ENCODE data around the gene FAM3C. TPM values are rescaled to one million over a fixed set of nuclear protein-coding genes. Genes with fewer than 3 reads are reported as not detected.
"Not testable (repeated sequence)": the region's sequence is repeated elsewhere in the genome, so short reads cannot be mapped to it uniquely, and the experiment has no call there.

The FAM3C gene
- total and polyA plus RNA-seq, 3 experiments from 2014 or later = 27.5 to 51.2 (median 47.3) TPM

GRCh38 chr7:121330053-121330833 lies 65.9 kb downstream of the FAM3C start:
- H3K27ac Mint-ChIP-seq = peak overlapping the region in 1 of 8 donors; percentile 15
- Histone ChIP-seq H3K27ac (ENCODE audit: low read depth, low read length) (no peak overlapping the region), H3K9me3 (ENCODE audit: low read length) (no peaks in the 10 kb centered on the region), H3K4me3 (ENCODE audit: low read length) (no peak overlapping the region), H3K27me3 (ENCODE audit: insufficient read depth, low read length, poor library complexity, severe bottlenecking) (peaks cover 38% of the 10 kb centered on the region), H3K4me1 (ENCODE audit: insufficient read depth, low read length) (peaks cover 8% of the 10 kb centered on the region), H3K36me3 (ENCODE audit: insufficient read depth, low read length) (no peaks in the 10 kb centered on the region)
- ChIA-PET CTCF (no interaction called here), POLR2A (interaction anchor here (0.6 kb wide), 1 partner anchor 18 kb away, joined by 4 read pairs; no protein-coding TSS in a partner anchor)
- peaks cover 20 to 26% (median 24%) of the 10 kb centered on the region in 3 donors for H3K4me1 Mint-ChIP-seq
- no peak for DNase-seq
- H3K27me3 Mint-ChIP-seq = peaks cover 58 to 84% of the 10 kb centered on the region in 2 donors
- H3K36me3 Mint-ChIP-seq = no peaks in the 10 kb centered on the region
- no peaks in the 10 kb centered on the region for H3K9me3 Mint-ChIP-seq
- H3K4me3 Mint-ChIP-seq = peak overlapping the region; percentile 30 to 82 (median 64)

GRCh38 chr7:121329191-121330052 lies 66.7 kb downstream of the FAM3C start:
- Mint-ChIP-seq H3K27me3 (peaks cover 60 to 78% of the 10 kb centered on the region in 2 donors), H3K36me3 (no peaks in the 10 kb centered on the region), H3K9me3 (no peaks in the 10 kb centered on the region), H3K27ac (peak overlapping the region in 2 of 8 donors; percentile 61 to 71), H3K4me3 (peak overlapping the region; percentile 23 to 82 (median 64)), H3K4me1 (peaks cover 20 to 26% (median 24%) of the 10 kb centered on the region in 3 donors)
- ChIA-PET CTCF (no interaction called here), POLR2A (no interaction called here)
- Histone ChIP-seq H3K4me1 (ENCODE audit: insufficient read depth, low read length) (peaks cover 8% of the 10 kb centered on the region), H3K36me3 (ENCODE audit: insufficient read depth, low read length) (no peaks in the 10 kb centered on the region), H3K9me3 (ENCODE audit: low read length) (no peaks in the 10 kb centered on the region), H3K4me3 (ENCODE audit: low read length) (no peak overlapping the region), H3K27ac (ENCODE audit: low read depth, low read length) (no peak overlapping the region), H3K27me3 (ENCODE audit: insufficient read depth, low read length, poor library complexity, severe bottlenecking) (peaks cover 36% of the 10 kb centered on the region)
- no peak for DNase-seq

- Histone ChIP-seq H3K27ac (ENCODE audit: low read depth, low read length) (no peak within 1 kb of the TSS), H3K4me1 (ENCODE audit: insufficient read depth, low read length) (peaks cover 8% of the 10 kb centered on the region), H3K9me3 (ENCODE audit: low read length) (no peaks in the 10 kb centered on the region), H3K36me3 (ENCODE audit: insufficient read depth, low read length) (no peaks in the 10 kb centered on the region), H3K4me3 (ENCODE audit: low read length) (no peak within 1 kb of the TSS), H3K27me3 (ENCODE audit: insufficient read depth, low read length, poor library complexity, severe bottlenecking) (peaks cover 36% of the 10 kb centered on the region)
- peaks cover 60 to 72% of the 10 kb centered on the region in 2 donors for H3K27me3 Mint-ChIP-seq
- H3K4me1 Mint-ChIP-seq = peaks cover 20 to 26% (median 24%) of the 10 kb centered on the region in 3 donors
- ChIA-PET CTCF (no interaction called here), POLR2A (no interaction called here)
- no peaks in the 10 kb centered on the region for H3K36me3 Mint-ChIP-seq
- peak within 1 kb of the TSS in 2 of 8 donors; percentile 61 to 71 for H3K27ac Mint-ChIP-seq
- H3K9me3 Mint-ChIP-seq = no peaks in the 10 kb centered on the region
- DNase-seq = no peak
- H3K4me3 Mint-ChIP-seq = peak within 1 kb of the TSS in 6 of 7 donors; percentile 23 to 82 (median 68)
These were observed 67.5 kb downstream of the FAM3C start, which contains the start of gene WNT16 for GRCh38 chr7:121328508-121329190. Gene WNT16, plus strand, starts transcription at chr7:121329000. Its CDS starts 293 bp downstream, at chr7:121329293.

GRCh38 chr7:121327671-121328070 lies 68.4 kb downstream of the FAM3C start:
- Histone ChIP-seq H3K4me3 (ENCODE audit: low read length) (no peak overlapping the region), H3K27ac (ENCODE audit: low read depth, low read length) (no peak overlapping the region), H3K36me3 (ENCODE audit: insufficient read depth, low read length) (no peaks in the 10 kb centered on the region), H3K9me3 (ENCODE audit: low read length) (no peaks in the 10 kb centered on the region), H3K27me3 (ENCODE audit: insufficient read depth, low read length, poor library complexity, severe bottlenecking) (peaks cover 36% of the 10 kb centered on the region), H3K4me1 (ENCODE audit: insufficient read depth, low read length) (peaks cover 8% of the 10 kb centered on the region)
- Mint-ChIP-seq H3K27ac (no peak overlapping the region), H3K4me1 (peaks cover 20 to 26% (median 24%) of the 10 kb centered on the region in 3 donors), H3K4me3 (no peak overlapping the region), H3K27me3 (peaks cover 60 to 72% of the 10 kb centered on the region in 2 donors), H3K9me3 (no peaks in the 10 kb centered on the region), H3K36me3 (no peaks in the 10 kb centered on the region)
- no peak for DNase-seq
- ChIA-PET CTCF (no interaction called here), POLR2A (no interaction called here)

GRCh38 chr7:121323515-121324302 lies 72.4 kb downstream of the FAM3C start:
- Histone ChIP-seq H3K9me3 (ENCODE audit: low read length) (no peaks in the 10 kb centered on the region), H3K4me1 (ENCODE audit: insufficient read depth, low read length) (no peaks in the 10 kb centered on the region), H3K36me3 (ENCODE audit: insufficient read depth, low read length) (no peaks in the 10 kb centered on the region), H3K27ac (ENCODE audit: low read depth, low read length) (no peak overlapping the region), H3K4me3 (ENCODE audit: low read length) (no peak overlapping the region), H3K27me3 (ENCODE audit: insufficient read depth, low read length, poor library complexity, severe bottlenecking) (peaks cover 9% of the 10 kb centered on the region)
- H3K27me3 Mint-ChIP-seq = peaks cover 28 to 37% of the 10 kb centered on the region in 2 donors
- ChIA-PET POLR2A (no interaction called here), CTCF (no interaction called here)
- peaks cover 4 to 7% (median 5%) of the 10 kb centered on the region in 3 donors for H3K4me1 Mint-ChIP-seq
- H3K9me3 Mint-ChIP-seq = no peaks in the 10 kb centered on the region
- DNase-seq = no peak
- H3K36me3 Mint-ChIP-seq = no peaks in the 10 kb centered on the region
- H3K27ac Mint-ChIP-seq = no peak overlapping the region
- H3K4me3 Mint-ChIP-seq = no peak overlapping the region

- no peaks in the 10 kb centered on the region for H3K36me3 ChIP-seq (ENCODE audit: insufficient read depth, low read length)
- no peak overlapping the region for H3K4me3 ChIP-seq (ENCODE audit: low read length)
- H3K9me3 ChIP-seq (ENCODE audit: low read length) = no peaks in the 10 kb centered on the region
- DNase-seq = no peak
- Mint-ChIP-seq H3K36me3 (no peaks in the 10 kb centered on the region), H3K9me3 (no peaks in the 10 kb centered on the region), H3K4me3 (no peak overlapping the region), H3K27ac (no peak overlapping the region), H3K27me3 (peaks cover 18 to 25% of the 10 kb centered on the region in 2 donors), H3K4me1 (no peaks in the 10 kb centered on the region)
- no peaks in the 10 kb centered on the region for H3K27me3 ChIP-seq (ENCODE audit: insufficient read depth, low read length, poor library complexity, severe bottlenecking)
- ChIA-PET CTCF (no interaction called here), POLR2A (no interaction called here)
- H3K4me1 ChIP-seq (ENCODE audit: insufficient read depth, low read length) = no peaks in the 10 kb centered on the region
- H3K27ac ChIP-seq (ENCODE audit: low read depth, low read length) = no peak overlapping the region
These were observed 73.6 kb downstream of the FAM3C start for GRCh38 chr7:121322460-121322859.

GRCh38 chr7:121315170-121315569 lies 80.9 kb downstream of the FAM3C start:
- H3K36me3 Mint-ChIP-seq; H3K4me3 Mint-ChIP-seq; CTCF ChIA-PET; H3K4me1 ChIP-seq (ENCODE audit: insufficient read depth, low read length); DNase-seq; H3K27ac ChIP-seq (ENCODE audit: low read depth, low read length); H3K4me3 ChIP-seq (ENCODE audit: low read length); H3K36me3 ChIP-seq (ENCODE audit: insufficient read depth, low read length); H3K9me3 ChIP-seq (ENCODE audit: low read length); POLR2A ChIA-PET; H3K27me3 Mint-ChIP-seq; H3K9me3 Mint-ChIP-seq; H3K27ac Mint-ChIP-seq; H3K27me3 ChIP-seq (ENCODE audit: insufficient read depth, low read length, poor library complexity, severe bottlenecking); H3K4me1 Mint-ChIP-seq: not testable (repeated sequence)
